Measurements from ENCODE around the gene ADRM1.

ADRM1 gene

GRCh38 chr20:62350098-62350628 lies 47.4 kb downstream of the ADRM1 start:
- no peak for DNase-seq (ENCODE audit: low read depth)
- in situ Hi-C loops (cut with HindIII; ENCODE audit: low sequenced_read_pairs) = no loop called here
- TF ChIP-seq CTCF (IDR thresholded peaks at IDR 0.05; ENCODE audit: low read depth, low read length, missing control alignments) = no peak
- H3K4me3 ChIP-seq (ENCODE audit: low read depth, low read length) = no peak overlapping the region

GRCh38 chr20:62350629-62351422 lies 48.0 kb downstream of the ADRM1 start:
- in situ Hi-C loops (cut with HindIII; ENCODE audit: low sequenced_read_pairs) = no loop called here
- H3K4me3 ChIP-seq (ENCODE audit: low read depth, low read length) = no peak overlapping the region
- DNase-seq (ENCODE audit: low read depth) = no peak
- TF ChIP-seq CTCF (IDR thresholded peaks at IDR 0.05; ENCODE audit: low read depth, low read length, missing control alignments) = no peak

GRCh38 chr20:62351469-62352401 lies 48.9 kb downstream of the ADRM1 start:
- H3K4me3 ChIP-seq (ENCODE audit: low read depth, low read length) = no peak overlapping the region
- DNase-seq (ENCODE audit: low read depth) = no peak
- in situ Hi-C loops (cut with HindIII; ENCODE audit: low sequenced_read_pairs) = no loop called here
- TF ChIP-seq CTCF (IDR thresholded peaks at IDR 0.05; ENCODE audit: low read depth, low read length, missing control alignments) = no peak

- in situ Hi-C loops (cut with HindIII; ENCODE audit: low sequenced_read_pairs) = no loop called here
- no peak for TF ChIP-seq CTCF (IDR thresholded peaks at IDR 0.05; ENCODE audit: low read depth, low read length, missing control alignments)
- H3K4me3 ChIP-seq (ENCODE audit: low read depth, low read length) = no peak overlapping the region
- DNase-seq (ENCODE audit: low read depth) = no peak
These were observed 49.8 kb downstream of the ADRM1 start for GRCh38 chr20:62352402-62353288.

- DNase-seq (ENCODE audit: low read depth) = no peak
- no peak overlapping the region for H3K4me3 ChIP-seq (ENCODE audit: low read depth, low read length)
These were observed 50.7 kb downstream of the ADRM1 start for GRCh38 chr20:62353289-62354030.

More at GRCh38 chr20:62353289-62354030, 50.7 kb downstream of the ADRM1 start:
- in situ Hi-C loops (cut with HindIII; ENCODE audit: low sequenced_read_pairs) = no loop called here
- TF ChIP-seq CTCF (IDR thresholded peaks at IDR 0.05; ENCODE audit: low read depth, low read length, missing control alignments) = no peak

Measured in astrocyte of the cerebellum (primary cell).